IMR-90 (cell line): ENCODE results near the gene FHAD1. TPM values are rescaled to one million over a fixed set of nuclear protein-coding genes. Genes with fewer than 3 reads are reported as not detected.

Experiments used
- ATAC-seq: fragments of 200-7000 bp; cut with Tn5 transposase; 2 replicates; pipeline ENCODE4 v1.9.1; 2020; ENCODE audit warnings: low read depth, mild to moderate bottlenecking, moderate library complexity
- BruUV-seq: library from RNA; stranded (reverse); fragments of 400-500 nt; replicated peaks from 2 replicates; lab custom pipeline; 2021; lab: Mats Ljungman, UMichigan
- CTCF ChIA-PET: fragments of 300-600 bp; formaldehyde crosslinking; extraction: SDS; loops from one replicate; lab custom pipeline; 2021; ENCODE audit warnings: antibody characterized with exemption; lab: Yijun Ruan, JAX
- POLR2A ChIA-PET: fragments of 300-600 bp; sonication (Branson Sonifier 250); formaldehyde crosslinking; loops from one replicate; lab custom pipeline; 2022; ENCODE audit warnings: antibody characterized with exemption; ENCODE audit not compliant: unreplicated experiment; lab: Charles Lee
- DNase-seq: peaks from one replicate; pipeline ENCODE4 v3.0.0; 2013
- H2AFZ ChIP-seq: replicated peaks from 2 replicates; pipeline ENCODE3; 2013; ENCODE audit warnings: low read length, mild to moderate bottlenecking; ENCODE audit not compliant: poor library complexity
- H2AK5ac ChIP-seq: 2 replicates; pipeline ENCODE4 v1.6.1; 2013; ENCODE audit warnings: low read depth, low read length, inconsistent platforms
- H2AK9ac ChIP-seq: replicated peaks from 2 replicates; pipeline ENCODE3; 2013; ENCODE audit warnings: mild to moderate bottlenecking, low read depth, low read length, moderate library complexity; ENCODE audit not compliant: poor library complexity
- H2BK120ac ChIP-seq: 2 replicates; pipeline ENCODE4 v1.6.1; 2013; ENCODE audit warnings: low read depth, low read length, inconsistent platforms
- H2BK15ac ChIP-seq: 3 replicates; pipeline ENCODE4 v1.6.1; 2013; ENCODE audit warnings: low read depth, low read length, inconsistent platforms
- H2BK20ac ChIP-seq: 2 replicates; pipeline ENCODE4 v1.6.1; 2013; ENCODE audit warnings: low read depth, mild to moderate bottlenecking, inconsistent platforms, low read length, moderate library complexity
- H2BK5ac ChIP-seq: 2 replicates; pipeline ENCODE4 v1.6.1; 2013; ENCODE audit warnings: mild to moderate bottlenecking, low read depth, low read length, inconsistent platforms; ENCODE audit not compliant: poor library complexity, severe bottlenecking
- H3K14ac ChIP-seq: replicated peaks from 2 replicates; pipeline ENCODE4 v1.6.1; 2013; ENCODE audit warnings: low read depth, low read length, inconsistent platforms
- H3K18ac ChIP-seq: 2 replicates; pipeline ENCODE4 v1.6.1; 2013; ENCODE audit warnings: low read depth, low read length, control low read depth
- H3K23ac ChIP-seq: 2 replicates; pipeline ENCODE4 v1.6.1; 2013; ENCODE audit warnings: low read depth, low read length, inconsistent platforms
- H3K27ac ChIP-seq: 2 replicates; pipeline ENCODE4 v1.5.1; 2013; ENCODE audit warnings: mild to moderate bottlenecking, control low read depth, low read length; ENCODE audit not compliant: insufficient read depth
- H3K27me3 ChIP-seq: 2 replicates; pipeline ENCODE4 v1.6.1; 2013; ENCODE audit warnings: low read length; ENCODE audit not compliant: control insufficient read depth, insufficient read depth
- H3K36me3 ChIP-seq: 2 replicates; pipeline ENCODE4 v1.6.1; 2013; ENCODE audit warnings: low read length, mixed read lengths; ENCODE audit not compliant: control insufficient read depth, insufficient read depth
- H3K4ac ChIP-seq: 2 replicates; pipeline ENCODE4 v1.6.1; 2013; ENCODE audit warnings: low read depth, low read length, inconsistent platforms
- H3K4me1 ChIP-seq: 2 replicates; pipeline ENCODE4 v1.6.1; 2013; ENCODE audit warnings: low read length, mixed read lengths; ENCODE audit not compliant: control insufficient read depth, insufficient read depth
- H3K4me2 ChIP-seq: 2 replicates; pipeline ENCODE4 v1.6.1; 2013; ENCODE audit warnings: low read depth, mild to moderate bottlenecking, control low read depth, low read length, moderate library complexity
- H3K4me3 ChIP-seq: 2 replicates; pipeline ENCODE4 v1.5.1; 2013; ENCODE audit warnings: low read depth, mild to moderate bottlenecking, control low read depth, low read length, moderate library complexity; ENCODE audit not compliant: insufficient read depth
- H3K56ac ChIP-seq: 2 replicates; pipeline ENCODE4 v1.6.1; 2013; ENCODE audit warnings: low read length, inconsistent platforms; ENCODE audit not compliant: insufficient read depth; ENCODE audit errors: extremely low read depth
- H3K79me1 ChIP-seq, 2 experiments: 2 replicates each; pipeline ENCODE4 v1.6.1; 2013; ENCODE audit warnings: low read length in 2 of 2, inconsistent platforms in 1 of 2, low read depth in 1 of 2
- H3K9ac ChIP-seq: 2 replicates; pipeline ENCODE4 v1.6.1; 2013; ENCODE audit warnings: low read depth, low read length, control low read depth
- H3K9me1 ChIP-seq: 2 replicates; pipeline ENCODE4 v1.6.1; 2013; ENCODE audit warnings: low read length, inconsistent platforms; ENCODE audit not compliant: insufficient read depth
- H3K9me3 ChIP-seq: 2 replicates; pipeline ENCODE4 v1.6.1; 2013; ENCODE audit warnings: low read length; ENCODE audit not compliant: control insufficient read depth, insufficient read depth
- H4K20me1 ChIP-seq: 2 replicates; pipeline ENCODE4 v1.6.1; 2013; ENCODE audit warnings: low read length, inconsistent platforms; ENCODE audit not compliant: insufficient read depth
- H4K5ac ChIP-seq: 2 replicates; pipeline ENCODE4 v1.6.1; 2013; ENCODE audit warnings: mild to moderate bottlenecking, low read depth, low read length, control low read depth
- H4K8ac ChIP-seq, 2 experiments: 2 replicates each; pipeline ENCODE4 v1.6.1; 2013; ENCODE audit warnings: low read depth in 2 of 2, low read length in 2 of 2, control low read depth in 1 of 2, inconsistent platforms in 1 of 2
- H4K91ac ChIP-seq: 2 replicates; pipeline ENCODE4 v1.6.1; 2013; ENCODE audit warnings: low read depth, low read length, inconsistent platforms; ENCODE audit not compliant: insufficient read depth
- BHLHE40 ChIP-seq: fragments of 150-350 bp; IDR thresholded peaks from 2 replicates; pipeline ENCODE4 v1.6.1; 2016; ENCODE audit warnings: mild to moderate bottlenecking, low read depth, low read length
- CHD1 ChIP-seq: IDR thresholded peaks from 2 replicates; pipeline ENCODE4 v1.6.1; 2012; ENCODE audit warnings: low read depth, low read length, improper control_type of control experiment
- CTCF ChIP-seq: conservative IDR thresholded peaks from 2 replicates; pipeline ENCODE4 v1.5.1; 2012; ENCODE audit warnings: mild to moderate bottlenecking, low read depth, low read length, improper control_type of control experiment
- MXI1 ChIP-seq: IDR thresholded peaks from 2 replicates; pipeline ENCODE4 v1.6.1; 2012; ENCODE audit warnings: low read depth, mild to moderate bottlenecking, low read length, moderate library complexity, borderline replicate concordance
- RAD21 ChIP-seq: IDR thresholded peaks from 2 replicates; pipeline ENCODE4 v1.6.1; 2012; ENCODE audit warnings: low read length, improper control_type of control experiment
- RFX5 ChIP-seq: IDR thresholded peaks from 2 replicates; pipeline ENCODE4 v1.8.0; 2012; ENCODE audit warnings: low read depth, mild to moderate bottlenecking, low read length, moderate library complexity
- WGBS, 2 experiments: methylation state at CpG; one replicate each; pipeline versions ENCODE4 v1.1.5 to v1.1.7; 2013; ENCODE audit warnings: missing lambda C conversion rate in 2 of 2; ENCODE audit not compliant: insufficient read length in 1 of 2; ENCODE audit errors: extremely low coverage in 2 of 2; 5-methylcytosine and 5-hydroxymethylcytosine counted together
- dilution Hi-C: fragments of 300-500 bp; cut with HindIII; formaldehyde crosslinking; loops from one replicate; pipeline ENCODE4 v1.14.3; 2018; ENCODE audit warnings: low sequenced_read_pairs; ENCODE audit not compliant: unreplicated experiment
- in situ Hi-C: fragments of 300-500 bp; cut with MboI; formaldehyde crosslinking; loops from 3 replicates; pipeline ENCODE4 v1.14.3; 2019; ENCODE audit warnings: low sequenced_read_pairs, inconsistent platforms, mixed read lengths
- intact Hi-C: fragments of 100-400 bp; cut with micrococcal nuclease; formaldehyde crosslinking; loops from 2 replicates; pipeline ENCODE4 v1.10.0; 2022
- polyA plus RNA-seq, 3 experiments: library from polyadenylated mRNA; depleted of rRNA; stranded (reverse); fragments of >200 nt; gene quantifications; 2 replicates each; pipeline ENCODE4 v1.2.3, GENCODE V29; 2012; ENCODE audit warnings: low replicate concordance in 1 of 3
- total RNA-seq: library from RNA; depleted of rRNA; stranded (reverse); fragments of >200 nt; gene quantifications from 2 replicates; pipeline ENCODE4 v1.2.3, GENCODE V29; 2012
- TF ChIP-seq, protein P1 (sequence below): fragments of 150-350 bp; IDR thresholded peaks from 2 replicates; pipeline ENCODE4 v1.6.1; 2017; ENCODE audit warnings: mild to moderate bottlenecking, antibody characterized with exemption, low read length, low read depth
- TF ChIP-seq, protein P2 (sequence below): fragments of 150-350 bp; IDR thresholded peaks from 2 replicates; pipeline ENCODE4 v1.6.1; 2016; ENCODE audit warnings: low read depth, mild to moderate bottlenecking, low read length, moderate library complexity, borderline replicate concordance

The FHAD1 gene
- total and polyA plus RNA-seq, 2 of the 4 experiments (the other 2 are of a cell fraction), result not detected

DNA sequence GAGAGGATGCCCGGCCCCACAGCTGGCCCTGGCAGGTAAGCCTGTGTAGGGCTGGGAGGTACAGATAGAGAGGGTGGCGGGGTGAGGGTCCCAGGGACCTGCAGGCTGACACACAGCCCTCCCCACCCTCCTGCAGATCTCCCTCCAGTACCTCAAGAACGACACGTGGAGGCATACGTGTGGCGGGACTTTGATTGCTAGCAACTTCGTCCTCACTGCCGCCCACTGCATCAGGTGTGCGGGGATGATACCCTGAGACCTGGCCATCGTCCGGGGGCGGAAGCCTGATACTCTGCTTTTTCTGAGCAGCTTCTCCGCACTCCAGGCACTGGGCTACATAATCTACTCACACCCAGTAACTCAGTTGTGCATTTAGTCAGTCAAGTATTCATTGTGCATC lies 193.3 kb downstream of the FHAD1 start:
- no peak for TF ChIP-seq RAD21
- TF ChIP-seq CHD1, result no peak
- no peak for TF ChIP-seq BHLHE40
- TF ChIP-seq RFX5, result no peak
- TF ChIP-seq, protein P1, sequence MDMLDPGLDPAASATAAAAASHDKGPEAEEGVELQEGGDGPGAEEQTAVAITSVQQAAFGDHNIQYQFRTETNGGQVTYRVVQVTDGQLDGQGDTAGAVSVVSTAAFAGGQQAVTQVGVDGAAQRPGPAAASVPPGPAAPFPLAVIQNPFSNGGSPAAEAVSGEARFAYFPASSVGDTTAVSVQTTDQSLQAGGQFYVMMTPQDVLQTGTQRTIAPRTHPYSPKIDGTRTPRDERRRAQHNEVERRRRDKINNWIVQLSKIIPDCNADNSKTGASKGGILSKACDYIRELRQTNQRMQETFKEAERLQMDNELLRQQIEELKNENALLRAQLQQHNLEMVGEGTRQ, result no peak
- TF ChIP-seq, protein P2, sequence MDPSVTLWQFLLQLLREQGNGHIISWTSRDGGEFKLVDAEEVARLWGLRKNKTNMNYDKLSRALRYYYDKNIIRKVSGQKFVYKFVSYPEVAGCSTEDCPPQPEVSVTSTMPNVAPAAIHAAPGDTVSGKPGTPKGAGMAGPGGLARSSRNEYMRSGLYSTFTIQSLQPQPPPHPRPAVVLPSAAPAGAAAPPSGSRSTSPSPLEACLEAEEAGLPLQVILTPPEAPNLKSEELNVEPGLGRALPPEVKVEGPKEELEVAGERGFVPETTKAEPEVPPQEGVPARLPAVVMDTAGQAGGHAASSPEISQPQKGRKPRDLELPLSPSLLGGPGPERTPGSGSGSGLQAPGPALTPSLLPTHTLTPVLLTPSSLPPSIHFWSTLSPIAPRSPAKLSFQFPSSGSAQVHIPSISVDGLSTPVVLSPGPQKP, result no peak
- no peak for TF ChIP-seq MXI1
- no peak for TF ChIP-seq CTCF
- dilution Hi-C loops, result no loop called here
- H3K27ac ChIP-seq, result no peak overlapping the region
- no peaks in the 10 kb centered on the region for H3K36me3 ChIP-seq
- CTCF ChIA-PET, result no interaction called here
- no peak overlapping the region for H2AK5ac ChIP-seq
- intact Hi-C loops, result no loop called here
- 85% methylated on average over 4 of the region's 13 CpGs; no CpG with 5 or more reads in 1 of the 2 experiments for WGBS, 2 experiments
- H4K5ac ChIP-seq, result no peak overlapping the region
- H3K23ac ChIP-seq, result no peak overlapping the region
- H3K27me3 ChIP-seq, result peaks cover 19% of the 10 kb centered on the region; the same call in 1 of the 2 replicates
- POLR2A ChIA-PET, result no interaction called here
- H2AFZ ChIP-seq, result no peak overlapping the region
- no TSS peak for BruUV-seq
- H3K18ac ChIP-seq, result no peak overlapping the region
- H3K56ac ChIP-seq, result no peak overlapping the region
- in situ Hi-C loops, result no loop called here
- H3K9me3 ChIP-seq, result no peaks in the 10 kb centered on the region
- no peaks in the 10 kb centered on the region for H3K79me1 ChIP-seq
- H2BK20ac ChIP-seq, result no peak overlapping the region
- H3K9ac ChIP-seq, result no peak overlapping the region
- no peak overlapping the region for H4K91ac ChIP-seq
- no peak overlapping the region for H4K8ac ChIP-seq
- ATAC-seq, result no peak
- no peak for DNase-seq
- H2AK9ac ChIP-seq, result no peak overlapping the region
- no peak overlapping the region for H2BK5ac ChIP-seq
- H3K9me1 ChIP-seq, result peaks cover under 1% of the 10 kb centered on the region
- no peaks in the 10 kb centered on the region for H3K4me1 ChIP-seq
- no peak overlapping the region for H3K4ac ChIP-seq
- H3K14ac ChIP-seq, result no peak overlapping the region
- H3K4me3 ChIP-seq, result no peak overlapping the region
- H2BK15ac ChIP-seq, result no peak overlapping the region
- H4K20me1 ChIP-seq, result no peaks in the 10 kb centered on the region
- no peak overlapping the region for H2BK120ac ChIP-seq
- H3K4me2 ChIP-seq, result no peak overlapping the region
